GM10248 (cell line): ENCODE data around the gene INAFM2.

Experiments
- CTCF ChIA-PET: fragments of 300-600 bp; sonication (Branson Sonifier 250); formaldehyde crosslinking; extraction: SDS; loops from one replicate; lab custom pipeline; 2021; ENCODE audit warnings: antibody characterized with exemption; lab: Yijun Ruan, JAX
- POLR2A ChIA-PET: fragments of 350-650 bp; sonication (Branson Sonifier 250); formaldehyde crosslinking; extraction: SDS; loops from one replicate; lab custom pipeline; 2020; ENCODE audit warnings: antibody characterized with exemption; lab: Yijun Ruan, JAX
- DNase-seq: peaks from one replicate; pipeline ENCODE4 v3.0.0; 2012; ENCODE audit errors: extremely low spot score
- CTCF ChIP-seq: IDR thresholded peaks from 2 replicates; pipeline ENCODE4 v1.5.1; 2012; ENCODE audit warnings: mild to moderate bottlenecking, low read depth; ENCODE audit errors: extremely low read depth, missing control alignments, control extremely low read depth

Gene INAFM2

GRCh38 chr15:40352281-40352901 lies 28.9 kb downstream of the INAFM2 start:
- no peak for DNase-seq
- CTCF ChIA-PET: interaction anchor here (1.2 to 12.6 kb wide), 4 partner anchors 12 to 73 kb away, joined by 4 to 186 read pairs (median 38); partner anchors contain the start of gene CCDC9B
- POLR2A ChIA-PET: no interaction called here
- no peak for TF ChIP-seq CTCF

- CTCF ChIA-PET: interaction anchor here (10.1 to 12.6 kb wide), 2 partner anchors 14 to 15 kb away, joined by 70 to 186 read pairs; partner anchors contain the start of gene CCDC9B
- no peak for TF ChIP-seq CTCF
Measured at GRCh38 chr15:40353697-40354096, 30.2 kb downstream of the INAFM2 start.

GRCh38 chr15:40354408-40355171 lies 31.1 kb downstream of the INAFM2 start:
- TF ChIP-seq CTCF: peak; percentile 10
- POLR2A ChIA-PET: no interaction called here
- DNase-seq: no peak
- CTCF ChIA-PET: interaction anchor here (1.0 to 12.6 kb wide), 5 partner anchors 14 to 67 kb away, joined by 3 to 186 read pairs (median 6); partner anchors contain the start of genes CCDC9B and INAFM2

More at GRCh38 chr15:40353697-40354096, 30.2 kb downstream of the INAFM2 start:
- POLR2A ChIA-PET: no interaction called here
- DNase-seq: no peak

- no peak for DNase-seq
- TF ChIP-seq CTCF: no peak
- CTCF ChIA-PET: interaction anchor here (0.8 to 12.6 kb wide), 5 partner anchors 12 to 64 kb away, joined by 3 to 186 read pairs (median 6); partner anchors contain the start of genes CCDC9B and INAFM2
- POLR2A ChIA-PET: no interaction called here
Measured at GRCh38 chr15:40355976-40356585, 32.6 kb downstream of the INAFM2 start.

- ChIA-PET CTCF (interaction anchor here (1.0 to 12.6 kb wide), 5 partner anchors 11 to 82 kb away, joined by 3 to 186 read pairs (median 4); partner anchors contain the start of genes CCDC9B and KNSTRN), POLR2A (no interaction called here)
- no peak for TF ChIP-seq CTCF
- no peak for DNase-seq
Measured at GRCh38 chr15:40357246-40357645, 33.8 kb downstream of the INAFM2 start.
